Measurements from ENCODE around the gene WDR33. TPM values are rescaled to one million over a fixed set of nuclear protein-coding genes. Genes with fewer than 3 reads are reported as not detected.

Gene WDR33
- total and polyA plus RNA-seq, 2 of the 4 experiments (the other 2 are of a cell fraction), result 19.6 to 41.2 TPM

- no peak overlapping the region for H3K18ac ChIP-seq (ENCODE audit: low read depth, low read length)
- H3K14ac ChIP-seq (replicated peaks; ENCODE audit: low read depth, low read length), result no peak overlapping the region
- no peak overlapping the region for H2BK15ac ChIP-seq (ENCODE audit: low read depth, low read length)
- H4K91ac ChIP-seq (ENCODE audit: insufficient read depth, low read depth, low read length), result no peak overlapping the region
- H3K79me1 ChIP-seq (ENCODE audit: low read depth in 1 of 2, low read length in 2 of 2), result peaks cover 7 to 21% of the 10 kb centered on the region in 2 experiments
- 100% methylated on average over 1 of the region's 8 CpGs; no CpG with 5 or more reads in 1 of the 2 experiments for WGBS, 2 experiments (ENCODE audit: extremely low coverage in 2 of 2, insufficient read length in 1 of 2)
- H2AK9ac ChIP-seq (replicated peaks; ENCODE audit: low read depth, low read length, poor library complexity), result no peak overlapping the region
- in situ Hi-C loops (cut with MboI; ENCODE audit: low sequenced_read_pairs) (no loop called here), intact Hi-C loops (cut with micrococcal nuclease) (no loop called here), dilution Hi-C loops (cut with HindIII; ENCODE audit: low sequenced_read_pairs, unreplicated experiment) (no loop called here)
- H3K9me1 ChIP-seq (ENCODE audit: insufficient read depth, low read length), result peaks cover 10% of the 10 kb centered on the region; the same call in 1 of the 2 replicates
- H2BK120ac ChIP-seq (ENCODE audit: low read depth, low read length), result no peak overlapping the region
- H3K27me3 ChIP-seq (ENCODE audit: control insufficient read depth, insufficient read depth, low read length), result no peaks in the 10 kb centered on the region
- no peak overlapping the region for H3K4ac ChIP-seq (ENCODE audit: low read depth, low read length)
- H3K4me3 ChIP-seq (ENCODE audit: insufficient read depth, low read depth, low read length), result no peak overlapping the region
- ChIA-PET POLR2A (ENCODE audit: unreplicated experiment) (no interaction called here), CTCF (interaction anchor here (1.4 kb wide), 1 partner anchor 163 kb away, joined by 3 read pairs; no protein-coding TSS in a partner anchor)
- ATAC-seq (ENCODE audit: low read depth), result no peak
- H4K5ac ChIP-seq (ENCODE audit: low read depth, low read length), result no peak overlapping the region
- no peak overlapping the region for H2AK5ac ChIP-seq (ENCODE audit: low read depth, low read length)
- no peak overlapping the region for H3K9ac ChIP-seq (ENCODE audit: low read depth, low read length)
- no TSS peak for BruUV-seq (replicated peaks)
- H3K36me3 ChIP-seq (ENCODE audit: control insufficient read depth, insufficient read depth, low read length), result peaks cover 4% of the 10 kb centered on the region
- no peak overlapping the region for H3K56ac ChIP-seq (ENCODE audit: extremely low read depth, insufficient read depth, low read length)
- no peaks in the 10 kb centered on the region for H3K9me3 ChIP-seq (ENCODE audit: control insufficient read depth, insufficient read depth, low read length)
- TF ChIP-seq RAD21 (IDR thresholded peaks at IDR 0.05; ENCODE audit: low read length) (no peak), RCOR1 (IDR thresholded peaks at IDR 0.05; ENCODE audit: insufficient replicate concordance, low read length) (no peak), CHD1 (IDR thresholded peaks at IDR 0.05; ENCODE audit: low read depth, low read length) (no peak), POLR2A (IDR thresholded peaks at IDR 0.05; ENCODE audit: low read depth, low read length) (no peak), BHLHE40 (IDR thresholded peaks at IDR 0.05; ENCODE audit: low read depth, low read length) (no peak), MAZ (IDR thresholded peaks at IDR 0.05; ENCODE audit: borderline replicate concordance, low read depth, low read length) (no peak), CTCF (conservative IDR thresholded peaks at IDR 0.05; ENCODE audit: low read depth, low read length) (no peak), ELK1 (IDR thresholded peaks at IDR 0.05; ENCODE audit: borderline replicate concordance, low read depth, low read length) (no peak), RFX5 (IDR thresholded peaks at IDR 0.05; ENCODE audit: low read depth, low read length) (no peak), MXI1 (IDR thresholded peaks at IDR 0.05; ENCODE audit: borderline replicate concordance, low read depth, low read length) (no peak), USF2 (IDR thresholded peaks at IDR 0.05; ENCODE audit: low read depth, low read length) (no peak), SMC3 (IDR thresholded peaks at IDR 0.05; ENCODE audit: low read depth, low read length) (no peak), CEBPB (IDR thresholded peaks at IDR 0.05; ENCODE audit: low read depth, low read length) (no peak), NFE2L2 (IDR thresholded peaks at IDR 0.05; ENCODE audit: low read depth, low read length) (no peak), MAFK (IDR thresholded peaks at IDR 0.05; ENCODE audit: low read depth, low read length) (no peak), FOS (IDR thresholded peaks at IDR 0.05; ENCODE audit: low read depth, low read length) (no peak)
- H3K4me2 ChIP-seq (ENCODE audit: low read depth, low read length), result no peak overlapping the region
- peaks cover 2% of the 10 kb centered on the region; the same call in 1 of the 2 replicates for H3K4me1 ChIP-seq (ENCODE audit: control insufficient read depth, insufficient read depth, low read length)
- H2AFZ ChIP-seq (replicated peaks; ENCODE audit: low read length, poor library complexity), result no peak overlapping the region
- no peaks in the 10 kb centered on the region for H4K20me1 ChIP-seq (ENCODE audit: insufficient read depth, low read length)
- no peak for DNase-seq
- H3K27ac ChIP-seq (ENCODE audit: insufficient read depth, low read length), result no peak overlapping the region
- no peak overlapping the region for H2BK5ac ChIP-seq (ENCODE audit: low read depth, low read length, poor library complexity, severe bottlenecking)
- H4K8ac ChIP-seq (ENCODE audit: low read depth in 2 of 2, low read length in 2 of 2), result no peak overlapping the region
- no peak overlapping the region for H3K23ac ChIP-seq (ENCODE audit: low read depth, low read length)
- no peak overlapping the region for H2BK20ac ChIP-seq (ENCODE audit: low read depth, low read length)
Observed at GRCh38 chr2:127754186-127754585, 56.8 kb downstream of the WDR33 start.
